Right forelimb (tissue), 1 donor: Measurements from ENCODE around the gene TOR2A.
A peak's percentile ranks its signal among the peaks of the same experiment; 100 is the strongest.
"Not testable (repeated sequence)": the region's sequence is repeated elsewhere in the genome, so short reads cannot be mapped to it uniquely, and the experiment has no call there.

Source experiments
- DNase-seq: peaks from one replicate; pipeline ENCODE4 v3.0.0-alpha.2; 2018

Gene TOR2A

GRCh38 chr9:127768698-127769097, 33.6 kb upstream of the TOR2A start:
- no peak for DNase-seq

GRCh38 chr9:127767909-127768331, 32.8 kb upstream of the TOR2A start:
- no peak for DNase-seq

GRCh38 chr9:127767410-127767809, 32.3 kb upstream of the TOR2A start:
- no peak for DNase-seq

GRCh38 chr9:127765418-127765817, 30.3 kb upstream of the TOR2A start:
- no peak for DNase-seq

- DNase-seq = no peak
These were observed 28.9 kb upstream of the TOR2A start for GRCh38 chr9:127763918-127764384.

GRCh38 chr9:127762111-127762676, 27.1 kb upstream of the TOR2A start:
- no peak for DNase-seq

GRCh38 chr9:127761491-127761956, 26.4 kb upstream of the TOR2A start:
- no peak for DNase-seq

- no peak for DNase-seq
These were observed 26.0 kb upstream of the TOR2A start for GRCh38 chr9:127761061-127761460.

- DNase-seq = no peak
These were observed 23.7 kb upstream of the TOR2A start for GRCh38 chr9:127758843-127759242.

GRCh38 chr9:127756776-127757175, 21.7 kb upstream of the TOR2A start:
- not testable (repeated sequence) for DNase-seq

- DNase-seq = no peak
These were observed 21.1 kb upstream of the TOR2A start for GRCh38 chr9:127756233-127756632.

GRCh38 chr9:127755061-127756060, 20.3 kb upstream of the TOR2A start:
- DNase-seq = peak; percentile 50

GRCh38 chr9:127754099-127755060, 19.3 kb upstream of the TOR2A start:
- peak; percentile 51 for DNase-seq

GRCh38 chr9:127753622-127754021, 18.5 kb upstream of the TOR2A start:
- DNase-seq = peak; percentile 37

- DNase-seq = no peak
These were observed 18.1 kb upstream of the TOR2A start for GRCh38 chr9:127753148-127753547.

- no peak for DNase-seq
These were observed 16.4 kb upstream of the TOR2A start for GRCh38 chr9:127751269-127752054.

- DNase-seq = no peak
These were observed 14.1 kb upstream of the TOR2A start for GRCh38 chr9:127749090-127749787.

- DNase-seq = no peak
These were observed 12.0 kb upstream of the TOR2A start for GRCh38 chr9:127746959-127747569.

GRCh38 chr9:127744398-127745110, 9.5 kb upstream of the TOR2A start:
- DNase-seq = no peak
